ENCODE data around the gene AKT1S1.

The AKT1S1 gene

GRCh38 chr19:49921871-49922795 lies 45.0 kb upstream of the AKT1S1 start:
- DNase-seq (ENCODE audit: low read depth, low spot score) = peak; percentile 58
- in situ Hi-C loops (cut with HindIII; ENCODE audit: low sequenced_read_pairs) = no loop called here
- no peak for TF ChIP-seq CTCF (IDR thresholded peaks at IDR 0.05; ENCODE audit: low read depth, low read length)
- no peak overlapping the region for H3K4me3 ChIP-seq (ENCODE audit: low read depth, low read length)

- no peak for TF ChIP-seq CTCF (IDR thresholded peaks at IDR 0.05; ENCODE audit: low read depth, low read length)
- in situ Hi-C loops (cut with HindIII; ENCODE audit: low sequenced_read_pairs) = no loop called here
- H3K4me3 ChIP-seq (ENCODE audit: low read depth, low read length) = no peak overlapping the region
- no peak for DNase-seq (ENCODE audit: low read depth, low spot score)
Measured at GRCh38 chr19:49920624-49921363, 43.6 kb upstream of the AKT1S1 start.

DNA sequence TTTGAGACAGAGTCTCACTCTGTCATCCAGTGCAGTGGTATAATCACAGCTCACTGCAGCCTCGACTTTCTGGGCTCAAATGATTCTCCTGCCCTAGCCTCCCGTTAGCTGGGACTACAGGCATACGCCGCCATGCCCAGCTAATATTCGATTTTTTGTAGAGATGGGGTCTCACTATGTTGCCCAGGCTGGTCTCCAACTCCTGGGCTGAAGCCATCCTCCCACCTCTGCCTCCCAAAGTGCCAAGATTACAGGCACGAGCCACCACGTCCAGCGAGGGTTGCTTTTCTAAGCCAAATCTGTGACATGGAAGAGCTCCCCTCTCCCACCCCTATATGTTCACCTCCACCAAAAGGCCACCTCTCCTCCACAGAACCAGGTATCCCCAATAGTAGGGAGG lies 40.9 kb upstream of the AKT1S1 start:
- in situ Hi-C loops (cut with HindIII; ENCODE audit: low sequenced_read_pairs) = no loop called here
- DNase-seq (ENCODE audit: low read depth, low spot score) = no peak
- no peak for TF ChIP-seq CTCF (IDR thresholded peaks at IDR 0.05; ENCODE audit: low read depth, low read length)
- H3K4me3 ChIP-seq (ENCODE audit: low read depth, low read length) = no peak overlapping the region

DNA sequence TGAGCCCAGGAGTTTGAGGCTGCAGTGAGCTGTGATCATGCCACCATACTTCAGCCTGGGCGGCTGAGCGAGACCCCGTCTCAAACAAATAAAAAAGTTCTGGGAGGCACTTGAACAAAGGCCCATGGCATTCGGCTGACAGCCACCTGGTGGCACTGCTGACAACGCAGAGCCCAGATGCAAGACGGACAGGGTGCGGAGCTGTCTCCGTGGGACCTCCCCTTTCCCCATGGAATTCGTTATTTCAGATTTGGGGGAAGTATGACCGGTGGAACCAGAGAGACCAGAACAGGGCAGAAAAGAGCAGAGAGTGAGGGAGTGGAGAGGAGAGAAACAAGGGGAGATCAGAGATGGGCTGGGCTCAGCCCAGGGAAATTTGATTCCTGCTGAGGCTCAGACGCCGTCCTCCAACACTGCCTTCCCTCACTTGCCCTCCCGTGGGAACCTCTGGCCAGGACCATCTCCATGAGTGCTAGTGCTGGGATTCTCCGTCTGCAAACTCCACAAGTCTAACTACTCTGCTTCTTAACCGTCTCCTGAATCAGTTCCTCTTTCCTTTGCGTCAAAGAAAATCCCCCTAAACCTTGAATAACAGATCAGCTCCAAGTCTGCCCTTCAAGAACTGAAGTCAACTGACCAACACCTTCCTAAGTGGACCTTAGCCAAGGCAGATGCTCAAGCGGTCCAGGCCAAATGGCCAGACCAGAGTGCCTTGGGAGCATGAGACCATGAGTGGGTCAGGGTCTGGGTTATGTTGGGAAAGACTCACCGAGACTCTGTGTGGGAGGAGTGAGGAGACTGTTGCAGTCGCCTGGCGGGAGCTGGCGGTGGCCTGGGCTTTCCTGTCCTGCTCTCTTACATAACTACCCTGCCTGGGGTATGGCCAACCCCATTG lies 39.9 kb upstream of the AKT1S1 start:
- H3K4me3 ChIP-seq (ENCODE audit: low read depth, low read length) = no peak overlapping the region
- TF ChIP-seq CTCF (IDR thresholded peaks at IDR 0.05; ENCODE audit: low read depth, low read length) = peak; percentile 28
- DNase-seq (ENCODE audit: low read depth, low spot score) = no peak
- in situ Hi-C loops (cut with HindIII; ENCODE audit: low sequenced_read_pairs) = no loop called here

DNA sequence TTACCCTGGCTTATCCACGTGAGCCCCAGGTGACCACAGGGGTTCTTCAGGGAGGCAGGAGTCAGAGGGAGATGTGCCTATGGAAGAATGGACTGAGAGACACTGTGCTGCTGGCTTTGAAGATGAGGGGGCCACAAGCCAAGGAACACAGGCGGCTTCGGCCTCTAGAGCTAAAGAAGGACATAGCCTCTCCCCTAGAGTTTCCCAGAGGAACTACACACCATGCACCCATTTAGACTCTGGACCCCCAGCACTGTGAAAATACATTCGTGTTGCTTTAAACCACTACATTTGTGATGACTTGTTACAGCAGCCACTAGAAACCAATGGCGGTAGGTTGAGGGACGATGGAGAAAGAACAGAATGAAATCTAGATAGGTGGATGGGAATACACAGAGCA lies 38.1 kb upstream of the AKT1S1 start:
- H3K4me3 ChIP-seq (ENCODE audit: low read depth, low read length) = no peak overlapping the region
- no peak for DNase-seq (ENCODE audit: low read depth, low spot score)
- TF ChIP-seq CTCF (IDR thresholded peaks at IDR 0.05; ENCODE audit: low read depth, low read length) = no peak
- in situ Hi-C loops (cut with HindIII; ENCODE audit: low sequenced_read_pairs) = no loop called here

DNA sequence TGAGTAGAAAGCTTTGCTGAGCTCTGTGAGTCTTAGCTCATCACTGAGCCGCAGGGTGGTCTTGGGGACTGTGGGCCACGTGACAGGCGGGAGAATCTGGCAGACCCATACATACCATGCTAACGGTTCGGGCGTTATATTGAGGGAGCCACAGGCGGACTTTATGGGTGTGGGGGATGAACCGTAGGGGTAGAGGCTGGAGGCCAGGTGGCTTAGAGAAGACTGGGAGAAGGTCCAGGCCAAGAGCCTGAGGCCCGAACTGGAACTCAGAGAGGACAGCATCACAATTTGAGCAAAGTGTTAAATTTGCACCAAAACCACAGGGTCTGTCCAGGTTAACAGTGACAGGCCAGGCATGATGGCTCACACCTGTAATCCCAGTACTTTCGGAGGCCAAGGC lies 36.6 kb upstream of the AKT1S1 start:
- no peak for TF ChIP-seq CTCF (IDR thresholded peaks at IDR 0.05; ENCODE audit: low read depth, low read length)
- DNase-seq (ENCODE audit: low read depth, low spot score) = no peak
- no peak overlapping the region for H3K4me3 ChIP-seq (ENCODE audit: low read depth, low read length)
- in situ Hi-C loops (cut with HindIII; ENCODE audit: low sequenced_read_pairs) = no loop called here

Measured in astrocyte of the spinal cord (primary cell).